Liver (tissue), 9 donors: ENCODE data around the gene SCN4A. TPM values are rescaled to one million over a fixed set of nuclear protein-coding genes. Genes with fewer than 3 reads are reported as not detected.

Source experiments
- DNase-seq: peaks from one replicate; pipeline ENCODE4 v3.0.0-alpha.2; 2017; ENCODE audit warnings: low spot score
- H3K27ac ChIP-seq, 2 donors: one replicate each; pipeline ENCODE4 v1.7.0; 2013; ENCODE audit warnings: inconsistent platforms in 2 of 2, low read length in 2 of 2, control low read depth in 1 of 2, low read depth in 1 of 2, mild to moderate bottlenecking in 1 of 2
- H3K27me3 ChIP-seq, 4 donors: one replicate each; pipeline versions ENCODE4 v1.6.1 to v1.7.0; 2013; ENCODE audit warnings: low read length in 3 of 4, inconsistent platforms in 1 of 4, mild to moderate bottlenecking in 1 of 4, moderate library complexity in 1 of 4; ENCODE audit not compliant: control insufficient read depth in 4 of 4, insufficient read depth in 4 of 4
- H3K36me3 ChIP-seq, 4 donors: one replicate each; pipeline versions ENCODE4 v1.6.1 to v1.7.0; 2013; ENCODE audit warnings: low read length in 3 of 4, mild to moderate bottlenecking in 3 of 4, low read depth in 1 of 4, moderate library complexity in 1 of 4; ENCODE audit not compliant: control insufficient read depth in 4 of 4, insufficient read depth in 3 of 4
- H3K4me1 ChIP-seq, 4 donors: one replicate each; pipeline versions ENCODE4 v1.6.1 to v1.7.0; 2013; ENCODE audit warnings: low read length in 3 of 4, mild to moderate bottlenecking in 3 of 4, moderate library complexity in 1 of 4; ENCODE audit not compliant: control insufficient read depth in 4 of 4, insufficient read depth in 4 of 4
- H3K4me3 ChIP-seq, 3 donors: one replicate each; pipeline versions ENCODE4 v1.6.1 to v1.7.0; 2013; ENCODE audit warnings: low read length in 3 of 3, control low read depth in 1 of 3, low read depth in 1 of 3, mild to moderate bottlenecking in 1 of 3
- H3K9ac ChIP-seq, 2 donors: one replicate each; pipeline ENCODE4 v1.7.0; 2013; ENCODE audit warnings: low read length in 2 of 2, mild to moderate bottlenecking in 2 of 2, moderate library complexity in 2 of 2, control low read depth in 1 of 2, low read depth in 1 of 2
- H3K9me3 ChIP-seq, 4 donors: one replicate each; pipeline versions ENCODE4 v1.6.1 to v1.7.0; 2013; ENCODE audit warnings: low read length in 3 of 4; ENCODE audit not compliant: control insufficient read depth in 4 of 4
- EGR1 ChIP-seq, 2 donors: IDR thresholded peaks; 2 replicates each; pipeline ENCODE4 v1.6.1; 2016 to 2018; ENCODE audit warnings: antibody characterized with exemption in 2 of 2, low read depth in 2 of 2
- FOXA1 ChIP-seq: IDR thresholded peaks from 2 replicates; pipeline ENCODE4 v1.6.1; 2016; ENCODE audit warnings: antibody characterized with exemption
- FOXA2 ChIP-seq: IDR thresholded peaks from 2 replicates; pipeline ENCODE4 v1.6.1; 2016; ENCODE audit warnings: antibody characterized with exemption
- GABPA ChIP-seq, 2 donors: IDR thresholded peaks in 1 of 2; conservative IDR thresholded peaks in 1 of 2; 2 replicates each; pipeline ENCODE4 v1.6.1; 2016; ENCODE audit warnings: antibody characterized with exemption in 2 of 2, mild to moderate bottlenecking in 1 of 2, moderate library complexity in 1 of 2
- HNF4A ChIP-seq, 2 donors: conservative IDR thresholded peaks; 2 replicates each; pipeline ENCODE4 v1.6.1; 2016; ENCODE audit warnings: antibody characterized with exemption in 2 of 2, mild to moderate bottlenecking in 2 of 2
- HNF4G ChIP-seq: IDR thresholded peaks from 2 replicates; pipeline ENCODE4 v1.6.1; 2016; ENCODE audit warnings: antibody characterized with exemption
- JUND ChIP-seq, 2 donors: IDR thresholded peaks; 2 replicates each; pipeline ENCODE4 v1.6.1; 2016; ENCODE audit warnings: antibody characterized with exemption in 2 of 2
- MAX ChIP-seq: IDR thresholded peaks from 2 replicates; pipeline ENCODE4 v1.6.1; 2016; ENCODE audit warnings: antibody characterized with exemption
- NR2F2 ChIP-seq: IDR thresholded peaks from 2 replicates; pipeline ENCODE4 v1.6.1; 2016; ENCODE audit warnings: antibody characterized with exemption
- RAD21 ChIP-seq, 2 donors: IDR thresholded peaks; 2 replicates each; pipeline ENCODE4 v1.6.1; 2016; ENCODE audit warnings: antibody characterized with exemption in 2 of 2, mild to moderate bottlenecking in 2 of 2
- REST ChIP-seq: IDR thresholded peaks from 2 replicates; pipeline ENCODE4 v1.6.1; 2016; ENCODE audit warnings: antibody characterized with exemption, mild to moderate bottlenecking
- RXRA ChIP-seq, 2 donors: IDR thresholded peaks; 2 replicates each; pipeline ENCODE4 v1.6.1; 2017 to 2018; ENCODE audit warnings: antibody characterized with exemption in 2 of 2, mild to moderate bottlenecking in 1 of 2
- SP1 ChIP-seq: IDR thresholded peaks from 2 replicates; pipeline ENCODE4 v1.6.1; 2018; ENCODE audit warnings: antibody characterized with exemption, mild to moderate bottlenecking
- TAF1 ChIP-seq: conservative IDR thresholded peaks from 2 replicates; pipeline ENCODE4 v1.6.1; 2016; ENCODE audit warnings: antibody characterized with exemption, mild to moderate bottlenecking
- YY1 ChIP-seq: IDR thresholded peaks from 2 replicates; pipeline ENCODE4 v1.6.1; 2016; ENCODE audit warnings: antibody characterized with exemption, mild to moderate bottlenecking
- WGBS: extraction: QIAGEN DNeasy Blood & Tissue Kit; methylation state at CpG from one replicate; pipeline ENCODE4 v1.1.7; 2013; 5-methylcytosine and 5-hydroxymethylcytosine counted together
- polyA plus RNA-seq, 2 donors: library from polyadenylated mRNA; stranded (reverse) in 1 of 2; unstranded in 1 of 2; fragments of 200-250 nt in 1 of 2; fragments of >200 nt in 1 of 2; fragmentation: Nextera tagmentation in 1 of 2; extraction: Ambion mirVana in 1 of 2; gene quantifications; one replicate each; pipeline versions ENCODE4 v1.2.1 to v1.2.3, GENCODE V29; 2013 to 2015
- total RNA-seq, 2 donors: library from RNA; depleted of rRNA; stranded (reverse); fragments of >200 nt; gene quantifications; one replicate each; pipeline ENCODE4 v1.2.3, GENCODE V29; 2014
- TF ChIP-seq, protein P1 (sequence below): fragments of 150-350 bp; IDR thresholded peaks from 2 replicates; pipeline ENCODE4 v1.5.1; 2017; ENCODE audit warnings: improper control_type of control experiment, low read depth, low read length; ENCODE audit not compliant: missing input control
- TF ChIP-seq, protein P2 (sequence below): IDR thresholded peaks from 2 replicates; pipeline ENCODE4 v1.6.1; 2016; ENCODE audit warnings: antibody characterized with exemption
- donor health status: healthy.
- donor health status: healthy.
- donor health status: healthy.
- donor health status: healthy.
- donor health status: healthy.

The SCN4A gene
- total and polyA plus RNA-seq, 4 donors = 0.04 to 1.3 (median 0.43) TPM

DNA sequence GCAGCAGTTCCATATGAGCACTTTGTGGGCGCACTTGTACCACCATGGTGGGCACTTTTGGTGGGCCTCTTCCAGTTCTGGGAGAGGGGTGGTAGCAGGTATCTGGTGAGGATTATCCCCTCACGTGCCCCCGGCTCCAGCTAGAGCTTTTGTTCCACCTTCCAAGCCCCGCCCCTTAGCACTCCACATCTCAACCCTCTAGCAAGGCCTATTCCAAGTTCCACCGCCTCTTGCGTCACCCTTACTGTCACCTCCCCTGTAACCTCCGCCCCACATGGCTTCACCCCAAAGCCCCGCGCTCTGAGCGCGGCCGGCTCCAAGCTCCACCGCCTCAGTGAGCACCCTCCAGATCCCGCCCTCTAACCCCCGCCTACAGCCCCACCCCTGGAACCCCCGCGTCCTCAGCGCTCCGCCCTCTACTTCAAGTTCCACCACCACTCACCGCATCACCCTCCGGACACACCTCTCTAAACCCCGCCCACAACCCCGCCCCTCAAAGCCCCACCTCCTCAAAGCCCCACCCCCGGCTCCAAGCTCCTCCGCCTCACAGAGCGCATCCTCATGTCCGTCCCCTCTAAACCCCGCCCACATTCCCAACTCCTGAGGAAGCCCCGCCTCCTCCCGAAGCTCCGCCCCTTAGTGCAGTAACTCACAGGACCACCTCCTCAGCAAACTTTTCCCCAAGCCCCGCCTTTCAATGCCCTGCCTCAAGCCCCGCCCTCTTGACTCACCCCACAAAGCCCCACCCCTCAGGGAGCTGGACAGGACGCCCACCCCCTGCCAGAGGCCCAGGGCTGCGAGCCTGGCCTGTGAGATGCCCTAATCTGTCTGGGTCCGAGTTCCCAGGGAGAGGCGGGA is 11.1 kb downstream of the SCN4A start:
- TF ChIP-seq SP1 = peak; percentile 59
- no peak for TF ChIP-seq EGR1 (IDR thresholded peaks at IDR 0.05; ENCODE audit: low read depth in 2 of 2)
- TF ChIP-seq YY1 = no peak
- no peak for TF ChIP-seq JUND (IDR thresholded peaks at IDR 0.05)
- TF ChIP-seq FOXA1 = no peak
- TF ChIP-seq, protein P1, sequence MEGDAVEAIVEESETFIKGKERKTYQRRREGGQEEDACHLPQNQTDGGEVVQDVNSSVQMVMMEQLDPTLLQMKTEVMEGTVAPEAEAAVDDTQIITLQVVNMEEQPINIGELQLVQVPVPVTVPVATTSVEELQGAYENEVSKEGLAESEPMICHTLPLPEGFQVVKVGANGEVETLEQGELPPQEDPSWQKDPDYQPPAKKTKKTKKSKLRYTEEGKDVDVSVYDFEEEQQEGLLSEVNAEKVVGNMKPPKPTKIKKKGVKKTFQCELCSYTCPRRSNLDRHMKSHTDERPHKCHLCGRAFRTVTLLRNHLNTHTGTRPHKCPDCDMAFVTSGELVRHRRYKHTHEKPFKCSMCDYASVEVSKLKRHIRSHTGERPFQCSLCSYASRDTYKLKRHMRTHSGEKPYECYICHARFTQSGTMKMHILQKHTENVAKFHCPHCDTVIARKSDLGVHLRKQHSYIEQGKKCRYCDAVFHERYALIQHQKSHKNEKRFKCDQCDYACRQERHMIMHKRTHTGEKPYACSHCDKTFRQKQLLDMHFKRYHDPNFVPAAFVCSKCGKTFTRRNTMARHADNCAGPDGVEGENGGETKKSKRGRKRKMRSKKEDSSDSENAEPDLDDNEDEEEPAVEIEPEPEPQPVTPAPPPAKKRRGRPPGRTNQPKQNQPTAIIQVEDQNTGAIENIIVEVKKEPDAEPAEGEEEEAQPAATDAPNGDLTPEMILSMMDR = no peak
- TF ChIP-seq TAF1 = no peak
- no peak for TF ChIP-seq REST
- TF ChIP-seq, protein P2, sequence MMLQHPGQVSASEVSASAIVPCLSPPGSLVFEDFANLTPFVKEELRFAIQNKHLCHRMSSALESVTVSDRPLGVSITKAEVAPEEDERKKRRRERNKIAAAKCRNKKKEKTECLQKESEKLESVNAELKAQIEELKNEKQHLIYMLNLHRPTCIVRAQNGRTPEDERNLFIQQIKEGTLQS = no peak
- TF ChIP-seq RAD21 (IDR thresholded peaks at IDR 0.05) = no peak
- peak; percentile 31 to 49 for TF ChIP-seq HNF4A (conservative IDR thresholded peaks at IDR 0.05)
- TF ChIP-seq RXRA (IDR thresholded peaks at IDR 0.05) = peak; percentile 46 to 64
- TF ChIP-seq FOXA2 = no peak
- no peak for TF ChIP-seq NR2F2
- TF ChIP-seq HNF4G = no peak
- Histone ChIP-seq H3K27ac (peak overlapping the region in 1 of 2 donors; percentile 25), H3K9me3 (no peaks in the 10 kb centered on the region), H3K4me1 (peaks cover 2 to 5% (median 4%) of the 10 kb centered on the region in 4 donors), H3K27me3 (no peaks in the 10 kb centered on the region), H3K9ac (no peak overlapping the region), H3K36me3 (no peaks in the 10 kb centered on the region), H3K4me3 (peak overlapping the region in 1 of 3 donors; percentile 26)
- DNase-seq = peak; percentile 80
- 24% methylated on average over 37 of the region's 37 CpGs for WGBS

DNA sequence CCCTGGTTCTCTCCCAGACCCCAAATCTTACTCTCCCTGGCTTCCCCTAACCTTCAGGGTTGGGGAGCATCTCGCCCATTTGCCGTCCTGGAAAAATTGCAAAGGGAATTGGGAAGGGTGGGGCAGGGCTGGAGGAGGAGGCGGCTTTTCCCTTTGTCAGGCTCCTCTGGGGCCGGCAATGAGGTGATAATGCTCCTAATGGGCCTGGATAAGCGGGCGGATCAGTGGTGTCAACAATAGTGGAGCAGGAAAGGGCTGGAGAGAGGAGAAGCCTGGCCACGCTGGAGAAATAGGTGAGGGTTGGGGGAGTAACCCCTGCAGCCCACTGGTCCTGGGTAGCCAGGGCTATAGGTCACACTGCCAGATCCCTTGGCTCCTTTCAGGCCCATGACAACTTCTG is 12.3 kb downstream of the SCN4A start:
- 86% methylated on average over 7 of the region's 7 CpGs for WGBS
- DNase-seq = no peak
- no peak overlapping the region for H3K4me3 ChIP-seq
- H3K4me1 ChIP-seq = peaks cover 2 to 5% (median 4%) of the 10 kb centered on the region in 4 donors
- no peak overlapping the region for H3K9ac ChIP-seq
- no peaks in the 10 kb centered on the region for H3K27me3 ChIP-seq
- H3K36me3 ChIP-seq = no peaks in the 10 kb centered on the region
- H3K9me3 ChIP-seq = no peaks in the 10 kb centered on the region
- H3K27ac ChIP-seq = no peak overlapping the region
- TF ChIP-seq GABPA (IDR thresholded peaks at IDR 0.05 in 1 of 2, conservative IDR thresholded peaks at IDR 0.05 in 1 of 2) (no peak), FOXA1 (no peak), EGR1 (IDR thresholded peaks at IDR 0.05; ENCODE audit: low read depth in 2 of 2) (no peak), RXRA (IDR thresholded peaks at IDR 0.05) (no peak), HNF4A (conservative IDR thresholded peaks at IDR 0.05) (no peak), TAF1 (no peak), FOXA2 (no peak), REST (no peak), RAD21 (IDR thresholded peaks at IDR 0.05) (no peak), MAX (no peak)
- TF ChIP-seq, protein P2 = no peak
- TF ChIP-seq, protein P1 = no peak
